ENCODE measurements around the gene HECW1. TPM values are rescaled to one million over a fixed set of nuclear protein-coding genes. Genes with fewer than 3 reads are reported as not detected.

The HECW1 gene
- total and polyA plus RNA-seq, 4 donors: 0.05 TPM; not detected in 3

DNA sequence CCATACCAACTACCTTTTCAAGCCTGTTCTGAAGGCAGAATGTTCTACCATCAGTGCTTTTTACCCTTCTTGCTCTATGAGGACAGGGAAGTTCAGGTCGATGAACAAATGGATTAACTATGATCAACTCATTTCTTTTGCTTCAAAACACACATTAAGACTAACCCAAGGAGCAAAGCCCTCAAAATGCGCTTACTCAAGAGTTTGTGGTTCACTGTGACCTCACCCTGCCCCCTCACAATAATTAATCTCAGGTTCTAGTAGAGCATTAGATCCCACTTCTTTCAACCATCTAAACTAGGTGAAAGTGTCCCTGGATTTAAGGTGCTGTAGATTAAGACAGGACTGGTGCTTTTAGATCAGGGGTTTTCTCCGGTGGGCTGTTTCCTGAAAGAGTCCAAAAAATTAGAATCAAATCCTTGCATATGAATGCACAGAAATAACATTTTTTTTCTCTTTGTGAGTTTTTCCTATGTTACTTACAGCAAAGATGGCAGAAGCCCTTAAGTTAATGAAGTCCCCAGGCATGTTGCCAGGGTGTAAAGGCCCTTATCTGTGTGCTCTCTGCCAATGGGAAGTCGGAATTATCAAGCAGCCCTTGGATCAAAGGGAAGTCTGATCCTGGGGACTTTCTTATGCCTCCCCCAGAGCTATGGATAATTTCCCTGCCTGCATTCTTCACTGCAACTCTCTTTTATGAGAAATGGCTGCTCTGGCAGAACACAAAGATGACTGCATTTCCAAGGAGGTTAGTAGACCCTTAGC lies 264.9 kb downstream of the HECW1 start:
- TF ChIP-seq YY1 (IDR thresholded peaks at IDR 0.05): no peak
- TF ChIP-seq TAF1 (conservative IDR thresholded peaks at IDR 0.05): no peak
- TF ChIP-seq GABPA (IDR thresholded peaks at IDR 0.05 in 1 of 2, conservative IDR thresholded peaks at IDR 0.05 in 1 of 2): no peak
- TF ChIP-seq RAD21 (IDR thresholded peaks at IDR 0.05): no peak
- TF ChIP-seq, protein P1, sequence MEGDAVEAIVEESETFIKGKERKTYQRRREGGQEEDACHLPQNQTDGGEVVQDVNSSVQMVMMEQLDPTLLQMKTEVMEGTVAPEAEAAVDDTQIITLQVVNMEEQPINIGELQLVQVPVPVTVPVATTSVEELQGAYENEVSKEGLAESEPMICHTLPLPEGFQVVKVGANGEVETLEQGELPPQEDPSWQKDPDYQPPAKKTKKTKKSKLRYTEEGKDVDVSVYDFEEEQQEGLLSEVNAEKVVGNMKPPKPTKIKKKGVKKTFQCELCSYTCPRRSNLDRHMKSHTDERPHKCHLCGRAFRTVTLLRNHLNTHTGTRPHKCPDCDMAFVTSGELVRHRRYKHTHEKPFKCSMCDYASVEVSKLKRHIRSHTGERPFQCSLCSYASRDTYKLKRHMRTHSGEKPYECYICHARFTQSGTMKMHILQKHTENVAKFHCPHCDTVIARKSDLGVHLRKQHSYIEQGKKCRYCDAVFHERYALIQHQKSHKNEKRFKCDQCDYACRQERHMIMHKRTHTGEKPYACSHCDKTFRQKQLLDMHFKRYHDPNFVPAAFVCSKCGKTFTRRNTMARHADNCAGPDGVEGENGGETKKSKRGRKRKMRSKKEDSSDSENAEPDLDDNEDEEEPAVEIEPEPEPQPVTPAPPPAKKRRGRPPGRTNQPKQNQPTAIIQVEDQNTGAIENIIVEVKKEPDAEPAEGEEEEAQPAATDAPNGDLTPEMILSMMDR (IDR thresholded peaks at IDR 0.05; ENCODE audit: low read depth, low read length, missing input control): no peak
- no peak for TF ChIP-seq NR2F2 (IDR thresholded peaks at IDR 0.05)
- TF ChIP-seq HNF4A (conservative IDR thresholded peaks at IDR 0.05): no peak
- TF ChIP-seq HNF4G (IDR thresholded peaks at IDR 0.05): no peak
- TF ChIP-seq REST (IDR thresholded peaks at IDR 0.05): no peak
- TF ChIP-seq, protein P2, sequence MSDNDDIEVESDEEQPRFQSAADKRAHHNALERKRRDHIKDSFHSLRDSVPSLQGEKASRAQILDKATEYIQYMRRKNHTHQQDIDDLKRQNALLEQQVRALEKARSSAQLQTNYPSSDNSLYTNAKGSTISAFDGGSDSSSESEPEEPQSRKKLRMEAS (IDR thresholded peaks at IDR 0.05): no peak
- TF ChIP-seq ZBTB33 (IDR thresholded peaks at IDR 0.05): no peak
- TF ChIP-seq FOXA1 (IDR thresholded peaks at IDR 0.05): no peak
- TF ChIP-seq EGR1 (IDR thresholded peaks at IDR 0.05; ENCODE audit: low read depth in 2 of 2): no peak
- TF ChIP-seq JUND (IDR thresholded peaks at IDR 0.05): no peak
- no peak for TF ChIP-seq ATF3 (IDR thresholded peaks at IDR 0.05)
- no peak for TF ChIP-seq FOXA2 (IDR thresholded peaks at IDR 0.05)
- no peak for TF ChIP-seq SP1 (IDR thresholded peaks at IDR 0.05)
- no peak for TF ChIP-seq RXRA (IDR thresholded peaks at IDR 0.05)
- H3K4me3 ChIP-seq (ENCODE audit: low read depth in 1 of 3, low read length in 3 of 3): no peak overlapping the region
- WGBS: 74% methylated on average over 4 of the region's 4 CpGs
- DNase-seq (ENCODE audit: low spot score): no peak
- H3K36me3 ChIP-seq (ENCODE audit: control insufficient read depth in 4 of 4, insufficient read depth in 3 of 4, low read depth in 1 of 4, low read length in 3 of 4): no peaks in the 10 kb centered on the region
- H3K9ac ChIP-seq (ENCODE audit: low read depth in 1 of 2, low read length in 2 of 2): no peak overlapping the region
- peaks cover 0 to 3% (median 0%) of the 10 kb centered on the region in 4 donors for H3K9me3 ChIP-seq (ENCODE audit: control insufficient read depth in 4 of 4, low read length in 3 of 4)
- peaks cover 0 to 2% (median 0%) of the 10 kb centered on the region in 4 donors for H3K27me3 ChIP-seq (ENCODE audit: control insufficient read depth in 4 of 4, insufficient read depth in 4 of 4, low read length in 3 of 4)
- H3K4me1 ChIP-seq (ENCODE audit: control insufficient read depth in 4 of 4, insufficient read depth in 4 of 4, low read length in 3 of 4): no peaks in the 10 kb centered on the region
- H3K27ac ChIP-seq (ENCODE audit: low read depth in 1 of 2, low read length in 2 of 2): no peak overlapping the region
